Measurements from ENCODE around the gene PDE10A.

PDE10A gene

DNA sequence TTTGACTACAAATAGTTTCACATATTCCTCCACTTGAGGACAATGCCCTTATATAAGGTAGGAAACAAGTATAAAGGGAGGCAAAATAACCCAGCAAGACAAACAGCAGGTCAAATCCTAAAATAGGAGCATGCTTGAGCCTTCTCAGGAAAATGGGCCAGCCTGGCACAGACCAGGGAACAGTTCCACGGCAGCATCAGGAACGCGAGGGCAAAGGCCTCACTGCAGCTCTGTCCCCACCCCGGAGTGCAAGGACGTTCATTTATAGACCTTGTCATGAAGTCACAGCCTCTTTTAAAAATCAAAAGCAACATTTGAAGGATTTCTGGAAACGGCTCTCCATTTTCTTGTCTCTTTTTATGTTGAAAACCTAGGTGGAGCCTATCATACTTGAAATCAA lies 17.1 kb downstream of the PDE10A start:
- Histone ChIP-seq H2AFZ (ENCODE audit: low read length) (no peak overlapping the region), H3K9ac (ENCODE audit: low read length) (no peak overlapping the region), H3K27me3 (ENCODE audit: insufficient read depth, low read length) (no peaks in the 10 kb centered on the region), H3K4me3 (ENCODE audit: low read depth, low read length, poor library complexity, severe bottlenecking) (no peak overlapping the region), H3K4me1 (ENCODE audit: insufficient read depth, low read length, severe bottlenecking) (no peaks in the 10 kb centered on the region), H3K27ac (ENCODE audit: low read depth, low read length, poor library complexity, severe bottlenecking) (no peak overlapping the region), H3K9me2 (ENCODE audit: low read depth, low read length) (no peaks in the 10 kb centered on the region), H3F3A (ENCODE audit: insufficient read depth, low read length) (no peaks in the 10 kb centered on the region), H3K4me2 (ENCODE audit: low read length) (no peak overlapping the region), H4K20me1 (ENCODE audit: insufficient read depth, low read length) (no peaks in the 10 kb centered on the region), H3K36me3 (ENCODE audit: insufficient read depth, low read length) (no peaks in the 10 kb centered on the region), H3K79me2 (ENCODE audit: insufficient read depth, low read length) (no peaks in the 10 kb centered on the region), H3K9me3 (ENCODE audit: low read length) (no peaks in the 10 kb centered on the region)
- no peak for TF ChIP-seq EZH2 (IDR thresholded peaks at IDR 0.05; ENCODE audit: borderline replicate concordance, low read length)
- TF ChIP-seq, protein P1, sequence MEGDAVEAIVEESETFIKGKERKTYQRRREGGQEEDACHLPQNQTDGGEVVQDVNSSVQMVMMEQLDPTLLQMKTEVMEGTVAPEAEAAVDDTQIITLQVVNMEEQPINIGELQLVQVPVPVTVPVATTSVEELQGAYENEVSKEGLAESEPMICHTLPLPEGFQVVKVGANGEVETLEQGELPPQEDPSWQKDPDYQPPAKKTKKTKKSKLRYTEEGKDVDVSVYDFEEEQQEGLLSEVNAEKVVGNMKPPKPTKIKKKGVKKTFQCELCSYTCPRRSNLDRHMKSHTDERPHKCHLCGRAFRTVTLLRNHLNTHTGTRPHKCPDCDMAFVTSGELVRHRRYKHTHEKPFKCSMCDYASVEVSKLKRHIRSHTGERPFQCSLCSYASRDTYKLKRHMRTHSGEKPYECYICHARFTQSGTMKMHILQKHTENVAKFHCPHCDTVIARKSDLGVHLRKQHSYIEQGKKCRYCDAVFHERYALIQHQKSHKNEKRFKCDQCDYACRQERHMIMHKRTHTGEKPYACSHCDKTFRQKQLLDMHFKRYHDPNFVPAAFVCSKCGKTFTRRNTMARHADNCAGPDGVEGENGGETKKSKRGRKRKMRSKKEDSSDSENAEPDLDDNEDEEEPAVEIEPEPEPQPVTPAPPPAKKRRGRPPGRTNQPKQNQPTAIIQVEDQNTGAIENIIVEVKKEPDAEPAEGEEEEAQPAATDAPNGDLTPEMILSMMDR (IDR thresholded peaks at IDR 0.05; ENCODE audit: low read length) = no peak

DNA sequence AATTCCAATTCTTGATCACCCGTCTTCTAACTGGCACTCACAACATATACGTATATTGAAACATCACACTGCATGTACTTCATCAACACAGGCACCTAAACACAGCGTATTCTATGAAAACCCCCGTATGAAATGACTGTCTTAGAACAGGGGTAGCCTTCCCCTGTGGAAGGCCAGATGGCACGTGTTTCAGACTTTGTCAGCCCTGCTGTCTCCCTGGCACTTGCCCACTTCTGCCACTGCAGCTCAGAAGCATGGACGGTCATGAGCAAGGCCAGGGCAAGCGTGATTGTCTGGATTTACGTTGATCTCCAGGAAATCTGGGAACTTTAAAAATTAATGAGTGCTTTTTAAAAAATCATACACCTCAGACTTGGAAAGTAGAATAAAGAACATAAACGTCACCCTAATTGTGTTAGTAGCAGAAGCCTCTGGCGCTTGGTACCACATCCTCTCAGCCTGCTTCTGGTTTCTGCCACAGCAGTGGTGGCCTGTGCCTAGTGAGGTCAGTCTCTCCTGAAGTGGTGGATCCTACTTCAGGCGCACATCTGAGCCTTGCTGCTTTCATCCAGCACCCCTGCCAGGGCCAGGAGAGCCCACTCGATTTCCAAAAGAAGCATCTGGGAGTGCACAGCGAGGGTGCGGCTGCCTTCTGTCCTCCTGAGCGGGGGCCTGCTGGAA lies 18.3 kb downstream of the PDE10A start:
- H3K4me3 ChIP-seq (ENCODE audit: low read depth, low read length, poor library complexity, severe bottlenecking) = no peak overlapping the region
- H3K4me1 ChIP-seq (ENCODE audit: insufficient read depth, low read length, severe bottlenecking) = no peaks in the 10 kb centered on the region
- H3K9ac ChIP-seq (ENCODE audit: low read length) = no peak overlapping the region
- H3K27me3 ChIP-seq (ENCODE audit: insufficient read depth, low read length) = no peaks in the 10 kb centered on the region
- no peaks in the 10 kb centered on the region for H3K79me2 ChIP-seq (ENCODE audit: insufficient read depth, low read length)
- H3K36me3 ChIP-seq (ENCODE audit: insufficient read depth, low read length) = no peaks in the 10 kb centered on the region
- no peaks in the 10 kb centered on the region for H3K9me2 ChIP-seq (ENCODE audit: low read depth, low read length)
- no peaks in the 10 kb centered on the region for H3K9me3 ChIP-seq (ENCODE audit: low read length)
- no peaks in the 10 kb centered on the region for H4K20me1 ChIP-seq (ENCODE audit: insufficient read depth, low read length)
- TF ChIP-seq EZH2 (IDR thresholded peaks at IDR 0.05; ENCODE audit: borderline replicate concordance, low read length) = no peak
- TF ChIP-seq, protein P1 (IDR thresholded peaks at IDR 0.05; ENCODE audit: low read length) = no peak
- no peaks in the 10 kb centered on the region for H3F3A ChIP-seq (ENCODE audit: insufficient read depth, low read length)
- H2AFZ ChIP-seq (ENCODE audit: low read length) = no peak overlapping the region
- H3K4me2 ChIP-seq (ENCODE audit: low read length) = no peak overlapping the region
- no peak overlapping the region for H3K27ac ChIP-seq (ENCODE audit: low read depth, low read length, poor library complexity, severe bottlenecking)

DNA sequence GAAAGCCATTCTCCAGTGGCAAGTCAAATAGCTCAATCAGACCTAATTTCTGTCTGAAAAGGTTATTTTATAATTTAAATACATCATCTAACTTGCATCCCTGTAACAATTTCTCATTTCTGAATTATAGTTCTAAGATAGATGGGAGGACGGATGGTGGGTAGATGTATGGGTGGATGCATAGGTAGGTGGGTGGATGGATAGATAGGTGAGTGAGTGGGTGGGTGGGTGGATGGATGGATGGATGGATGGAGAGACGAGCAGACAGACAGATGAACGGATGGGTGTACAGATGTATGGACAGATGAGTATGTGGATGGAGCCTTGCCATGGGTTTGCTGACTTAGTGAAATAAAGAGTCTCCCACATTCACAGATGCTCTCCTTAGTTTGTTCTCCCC lies 20.0 kb downstream of the PDE10A start:
- Histone ChIP-seq H2AFZ (ENCODE audit: low read length) (no peak overlapping the region), H3F3A (ENCODE audit: insufficient read depth, low read length) (no peaks in the 10 kb centered on the region), H3K4me3 (ENCODE audit: low read depth, low read length, poor library complexity, severe bottlenecking) (no peak overlapping the region), H3K4me2 (ENCODE audit: low read length) (no peak overlapping the region), H3K27ac (ENCODE audit: low read depth, low read length, poor library complexity, severe bottlenecking) (no peak overlapping the region), H3K9ac (ENCODE audit: low read length) (no peak overlapping the region), H3K4me1 (ENCODE audit: insufficient read depth, low read length, severe bottlenecking) (no peaks in the 10 kb centered on the region), H4K20me1 (ENCODE audit: insufficient read depth, low read length) (no peaks in the 10 kb centered on the region), H3K27me3 (ENCODE audit: insufficient read depth, low read length) (no peaks in the 10 kb centered on the region), H3K9me3 (ENCODE audit: low read length) (no peaks in the 10 kb centered on the region), H3K36me3 (ENCODE audit: insufficient read depth, low read length) (no peaks in the 10 kb centered on the region), H3K79me2 (ENCODE audit: insufficient read depth, low read length) (no peaks in the 10 kb centered on the region), H3K9me2 (ENCODE audit: low read depth, low read length) (no peaks in the 10 kb centered on the region)
- TF ChIP-seq EZH2 (IDR thresholded peaks at IDR 0.05; ENCODE audit: borderline replicate concordance, low read length) = no peak
- TF ChIP-seq, protein P1 (IDR thresholded peaks at IDR 0.05; ENCODE audit: low read length) = no peak

Measured in OCI-LY1 (cell line).